Adipocyte (in vitro differentiated cells): ENCODE measurements around the gene MPHOSPH8.

Experiments used
- DNase-seq: peaks from one replicate; pipeline ENCODE4 v3.0.0-alpha.2; 2015; ENCODE audit warnings: low read depth
- H3K27me3 ChIP-seq: replicated peaks from 2 replicates; pipeline ENCODE4 v1.7.0; 2013; ENCODE audit warnings: mild to moderate bottlenecking, low read length, moderate library complexity; ENCODE audit not compliant: control insufficient read depth, insufficient read depth
- H3K36me3 ChIP-seq: 2 replicates; pipeline ENCODE4 v1.7.0; 2013; ENCODE audit warnings: low read length, mild to moderate bottlenecking, moderate library complexity; ENCODE audit not compliant: control insufficient read depth, insufficient read depth, severe bottlenecking
- H3K4me1 ChIP-seq: 2 replicates; pipeline ENCODE4 v1.7.0; 2013; ENCODE audit warnings: mild to moderate bottlenecking, low read length, moderate library complexity; ENCODE audit not compliant: control insufficient read depth, insufficient read depth
- H3K4me3 ChIP-seq: 2 replicates; pipeline ENCODE4 v1.7.0; 2013; ENCODE audit warnings: mild to moderate bottlenecking, low read length, moderate library complexity
- H3K9ac ChIP-seq: 2 replicates; pipeline ENCODE4 v1.7.0; 2013; ENCODE audit warnings: mild to moderate bottlenecking, low read length, moderate library complexity
- H3K9me3 ChIP-seq: 2 replicates; pipeline ENCODE4 v1.7.0; 2013; ENCODE audit warnings: mild to moderate bottlenecking, low read length, moderate library complexity; ENCODE audit not compliant: control insufficient read depth

The MPHOSPH8 gene

GRCh38 chr13:19665427-19665859 is 32.0 kb downstream of the MPHOSPH8 start:
- Histone ChIP-seq H3K4me3 (no peak overlapping the region), H3K27me3 (no peaks in the 10 kb centered on the region), H3K36me3 (peaks cover 94% of the 10 kb centered on the region), H3K9me3 (no peaks in the 10 kb centered on the region), H3K4me1 (peaks cover 8% of the 10 kb centered on the region), H3K9ac (no peak overlapping the region)
- DNase-seq, result no peak

- Histone ChIP-seq H3K27me3 (no peaks in the 10 kb centered on the region), H3K9me3 (no peaks in the 10 kb centered on the region), H3K4me1 (peaks cover 9% of the 10 kb centered on the region), H3K4me3 (no peak overlapping the region), H3K36me3 (peaks cover 92% of the 10 kb centered on the region), H3K9ac (no peak overlapping the region)
- no peak for DNase-seq
Measured at GRCh38 chr13:19668778-19669177, 35.3 kb downstream of the MPHOSPH8 start.

- Histone ChIP-seq H3K4me3 (no peak overlapping the region), H3K27me3 (no peaks in the 10 kb centered on the region), H3K9ac (peak overlapping the region; percentile 43), H3K36me3 (peaks cover 94% of the 10 kb centered on the region), H3K4me1 (peaks cover 9% of the 10 kb centered on the region), H3K9me3 (no peaks in the 10 kb centered on the region)
- DNase-seq, result no peak
Measured at GRCh38 chr13:19670147-19670546, 36.7 kb downstream of the MPHOSPH8 start.

- H3K9ac ChIP-seq, result no peak overlapping the region
- DNase-seq, result no peak
- H3K4me1 ChIP-seq, result peaks cover 9% of the 10 kb centered on the region
- peaks cover 84% of the 10 kb centered on the region for H3K36me3 ChIP-seq
- no peaks in the 10 kb centered on the region for H3K27me3 ChIP-seq
- no peaks in the 10 kb centered on the region for H3K9me3 ChIP-seq
- no peak overlapping the region for H3K4me3 ChIP-seq
Measured at GRCh38 chr13:19672990-19673389, 39.5 kb downstream of the MPHOSPH8 start.

GRCh38 chr13:19673473-19674430 is 40.3 kb downstream of the MPHOSPH8 start:
- peaks cover 81% of the 10 kb centered on the region for H3K36me3 ChIP-seq

GRCh38 chr13:19674898-19675297 is 41.4 kb downstream of the MPHOSPH8 start:
- no peaks in the 10 kb centered on the region for H3K9me3 ChIP-seq
- no peak overlapping the region for H3K4me3 ChIP-seq
- DNase-seq, result no peak
- no peaks in the 10 kb centered on the region for H3K27me3 ChIP-seq
- H3K36me3 ChIP-seq, result peaks cover 76% of the 10 kb centered on the region
- peaks cover 7% of the 10 kb centered on the region for H3K4me1 ChIP-seq
- no peak overlapping the region for H3K9ac ChIP-seq

More at GRCh38 chr13:19673473-19674430, 40.3 kb downstream of the MPHOSPH8 start:
- Histone ChIP-seq H3K27me3 (no peaks in the 10 kb centered on the region), H3K4me1 (peaks cover 9% of the 10 kb centered on the region), H3K4me3 (no peak overlapping the region), H3K9ac (no peak overlapping the region), H3K9me3 (no peaks in the 10 kb centered on the region)
- DNase-seq, result no peak

GRCh38 chr13:19676168-19676567 is 42.7 kb downstream of the MPHOSPH8 start:
- Histone ChIP-seq H3K4me1 (no peaks in the 10 kb centered on the region), H3K9me3 (no peaks in the 10 kb centered on the region), H3K36me3 (peaks cover 63% of the 10 kb centered on the region), H3K4me3 (no peak overlapping the region), H3K9ac (no peak overlapping the region), H3K27me3 (no peaks in the 10 kb centered on the region)
- DNase-seq, result no peak

GRCh38 chr13:19680751-19681150 is 47.3 kb downstream of the MPHOSPH8 start:
- peak; percentile 22 for DNase-seq
- no peaks in the 10 kb centered on the region for H3K4me1 ChIP-seq
- no peak overlapping the region for H3K4me3 ChIP-seq
- peaks cover 22% of the 10 kb centered on the region for H3K36me3 ChIP-seq
- no peak overlapping the region for H3K9ac ChIP-seq
- no peaks in the 10 kb centered on the region for H3K27me3 ChIP-seq
- no peaks in the 10 kb centered on the region for H3K9me3 ChIP-seq

GRCh38 chr13:19681517-19681916 is 48.1 kb downstream of the MPHOSPH8 start:
- Histone ChIP-seq H3K4me3 (no peak overlapping the region), H3K27me3 (no peaks in the 10 kb centered on the region), H3K9ac (no peak overlapping the region), H3K4me1 (no peaks in the 10 kb centered on the region), H3K9me3 (no peaks in the 10 kb centered on the region), H3K36me3 (peaks cover 14% of the 10 kb centered on the region)
- no peak for DNase-seq

- Histone ChIP-seq H3K36me3 (peaks cover 8% of the 10 kb centered on the region), H3K4me3 (no peak overlapping the region), H3K4me1 (no peaks in the 10 kb centered on the region), H3K9ac (no peak overlapping the region), H3K9me3 (no peaks in the 10 kb centered on the region), H3K27me3 (no peaks in the 10 kb centered on the region)
- no peak for DNase-seq
Measured at GRCh38 chr13:19685034-19685433, 51.6 kb downstream of the MPHOSPH8 start.

- no peak for DNase-seq
- H3K36me3 ChIP-seq, result peaks cover 8% of the 10 kb centered on the region
- H3K27me3 ChIP-seq, result no peaks in the 10 kb centered on the region
- no peak overlapping the region for H3K4me3 ChIP-seq
- H3K9ac ChIP-seq, result no peak overlapping the region
- H3K9me3 ChIP-seq, result no peaks in the 10 kb centered on the region
- H3K4me1 ChIP-seq, result no peaks in the 10 kb centered on the region
Measured at GRCh38 chr13:19685437-19685836, 52.0 kb downstream of the MPHOSPH8 start.
